ENCODE measurements around the gene GNAO1. TPM values are rescaled to one million over a fixed set of nuclear protein-coding genes. Genes with fewer than 3 reads are reported as not detected.

GNAO1 gene
- total RNA-seq, result 3.7 and 5.1 TPM in 2 replicates
- total RNA-seq (2013), result 0.21 TPM
- polyA plus RNA-seq, result 0.13 and 0.26 TPM in 2 replicates
- polyA minus RNA-seq, result 0.36 TPM in 1 of 2 replicates, not detected in the other

GRCh38 chr16:56191156-56191815, at the start of gene GNAO1:
Gene GNAO1 (plus strand): TSS chr16:56191489. CDS start chr16:56192236, 747 bp downstream.
- ATAC-seq (ENCODE audit: low read depth) (peak; percentile 84), DNase-seq (peak; percentile 78)
- peak within 1 kb of the TSS; percentile 88 for H3K4me2 ChIP-seq (replicated peaks; ENCODE audit: low read depth, low read length, poor library complexity, severe bottlenecking)
- H3K36me3 ChIP-seq (replicated peaks in 1 of 2; ENCODE audit: control extremely low read depth in 1 of 2, control insufficient read depth in 1 of 2, extremely low read depth in 1 of 2, insufficient read depth in 2 of 2, low read length in 1 of 2), result no peaks in the 10 kb centered on the region
- H3K27me3 ChIP-seq (replicated peaks in 1 of 4; ENCODE audit: control extremely low read depth in 1 of 4, control insufficient read depth in 3 of 4, insufficient read depth in 4 of 4, low read length in 3 of 4), result peaks cover 0 to 68% (median 46%) of the 10 kb centered on the region in 4 experiments
- peaks cover 37 to 43% of the 10 kb centered on the region in 2 donors for H3K4me1 ChIP-seq (ENCODE audit: control insufficient read depth in 2 of 2, insufficient read depth in 2 of 2, low read length in 2 of 2)
- intact Hi-C loops (cut with micrococcal nuclease), result no loop called here
- Mint-ChIP-seq H3K4me1 (peaks cover 28% of the 10 kb centered on the region), H3K9me3 (ENCODE audit: insufficient read depth) (no peaks in the 10 kb centered on the region), H3K4me3 (peak within 1 kb of the TSS; percentile 80), H3K27me3 (peaks cover 43% of the 10 kb centered on the region), H3K27ac (peak within 1 kb of the TSS; percentile 75)
- H3K4me3 ChIP-seq (ENCODE audit: control extremely low read depth in 1 of 5, extremely low read depth in 1 of 5, insufficient read depth in 1 of 5, low read depth in 2 of 5, low read length in 4 of 5), result peak within 1 kb of the TSS in 4 of 5 experiments; percentile 29 to 65 (median 60)
- peak within 1 kb of the TSS; percentile 74 for H2AFZ ChIP-seq (ENCODE audit: insufficient read depth, low read depth, low read length, poor library complexity, severe bottlenecking)
- H3K27ac ChIP-seq (ENCODE audit: low read length in 2 of 2), result no peak within 1 kb of the TSS
- under 1% methylated on average over 79 of the region's 91 CpGs for WGBS (ENCODE audit: insufficient coverage)
- ChIA-PET CTCF (interaction anchor here (1.1 to 1.9 kb wide), 2 partner anchors 9 to 11 kb away, joined by 3 to 7 read pairs; no protein-coding TSS in a partner anchor), POLR2A (interaction anchor here (1.3 kb wide), 1 partner anchor 11 kb away, joined by 3 read pairs; no protein-coding TSS in a partner anchor)
- H4K20me1 ChIP-seq (ENCODE audit: control insufficient read depth, insufficient read depth, low read length, poor library complexity, severe bottlenecking), result no peaks in the 10 kb centered on the region
- no peaks in the 10 kb centered on the region for H3K79me2 ChIP-seq (ENCODE audit: control insufficient read depth, insufficient read depth, low read length)
- peaks cover 0 to 12% (median 0%) of the 10 kb centered on the region in 3 donors for H3K9me3 ChIP-seq (ENCODE audit: control extremely low read depth in 1 of 3, control insufficient read depth in 2 of 3, insufficient read depth in 1 of 3, low read length in 2 of 3)
- TF ChIP-seq CTCF (IDR thresholded peaks at IDR 0.05), result no peak
- peak; percentile 57 for TF ChIP-seq EZH2 (IDR thresholded peaks at IDR 0.05; ENCODE audit: borderline replicate concordance, insufficient read depth, low read depth, low read length, poor library complexity, severe bottlenecking)
- peak within 1 kb of the TSS; percentile 63 for H3K9ac ChIP-seq (ENCODE audit: low read length)

- ATAC-seq (ENCODE audit: low read depth), result no peak
- WGBS (ENCODE audit: insufficient coverage), result no CpG with 5 or more reads among the region's 1 CpG
- H3K27me3 Mint-ChIP-seq, result peaks cover 44% of the 10 kb centered on the region
Observed at GRCh38 chr16:56143666-56144065, 47.6 kb upstream of the GNAO1 start.

More at GRCh38 chr16:56143666-56144065, 47.6 kb upstream of the GNAO1 start:
- Histone ChIP-seq H4K20me1 (ENCODE audit: control insufficient read depth, insufficient read depth, low read length, poor library complexity, severe bottlenecking) (no peaks in the 10 kb centered on the region), H3K79me2 (ENCODE audit: control insufficient read depth, insufficient read depth, low read length) (no peaks in the 10 kb centered on the region), H3K4me2 (replicated peaks; ENCODE audit: low read depth, low read length, poor library complexity, severe bottlenecking) (no peak overlapping the region), H3K27ac (ENCODE audit: low read length in 2 of 2) (no peak overlapping the region), H3K9ac (ENCODE audit: low read length) (no peak overlapping the region), H3K36me3 (replicated peaks in 1 of 2; ENCODE audit: control extremely low read depth in 1 of 2, control insufficient read depth in 1 of 2, extremely low read depth in 1 of 2, insufficient read depth in 2 of 2, low read length in 1 of 2) (no peaks in the 10 kb centered on the region), H3K9me3 (ENCODE audit: control extremely low read depth in 1 of 3, control insufficient read depth in 2 of 3, insufficient read depth in 1 of 3, low read length in 2 of 3) (no peaks in the 10 kb centered on the region), H3K27me3 (replicated peaks in 1 of 4; ENCODE audit: control extremely low read depth in 1 of 4, control insufficient read depth in 3 of 4, insufficient read depth in 4 of 4, low read length in 3 of 4) (peaks cover 0 to 7% (median 0%) of the 10 kb centered on the region in 4 experiments), H2AFZ (ENCODE audit: insufficient read depth, low read depth, low read length, poor library complexity, severe bottlenecking) (no peak overlapping the region), H3K4me3 (ENCODE audit: control extremely low read depth in 1 of 5, extremely low read depth in 1 of 5, insufficient read depth in 1 of 5, low read depth in 2 of 5, low read length in 4 of 5) (no peak overlapping the region), H3K4me1 (ENCODE audit: control insufficient read depth in 2 of 2, insufficient read depth in 2 of 2, low read length in 2 of 2) (no peaks in the 10 kb centered on the region)
- Mint-ChIP-seq H3K4me1 (no peaks in the 10 kb centered on the region), H3K9me3 (ENCODE audit: insufficient read depth) (no peaks in the 10 kb centered on the region), H3K4me3 (no peak overlapping the region), H3K27ac (no peak overlapping the region)
- POLR2A ChIA-PET, result no interaction called here
- TF ChIP-seq EZH2 (IDR thresholded peaks at IDR 0.05; ENCODE audit: borderline replicate concordance, insufficient read depth, low read depth, low read length, poor library complexity, severe bottlenecking), result no peak
- no peak for TF ChIP-seq CTCF (IDR thresholded peaks at IDR 0.05)
- DNase-seq, result no peak
- intact Hi-C loops (cut with micrococcal nuclease), result no loop called here
- CTCF ChIA-PET, result no interaction called here

Data from B cell (primary cell).